ENCODE results near the gene BAIAP2.
A peak's percentile ranks its signal among the peaks of the same experiment; 100 is the strongest.

The BAIAP2 gene

DNA sequence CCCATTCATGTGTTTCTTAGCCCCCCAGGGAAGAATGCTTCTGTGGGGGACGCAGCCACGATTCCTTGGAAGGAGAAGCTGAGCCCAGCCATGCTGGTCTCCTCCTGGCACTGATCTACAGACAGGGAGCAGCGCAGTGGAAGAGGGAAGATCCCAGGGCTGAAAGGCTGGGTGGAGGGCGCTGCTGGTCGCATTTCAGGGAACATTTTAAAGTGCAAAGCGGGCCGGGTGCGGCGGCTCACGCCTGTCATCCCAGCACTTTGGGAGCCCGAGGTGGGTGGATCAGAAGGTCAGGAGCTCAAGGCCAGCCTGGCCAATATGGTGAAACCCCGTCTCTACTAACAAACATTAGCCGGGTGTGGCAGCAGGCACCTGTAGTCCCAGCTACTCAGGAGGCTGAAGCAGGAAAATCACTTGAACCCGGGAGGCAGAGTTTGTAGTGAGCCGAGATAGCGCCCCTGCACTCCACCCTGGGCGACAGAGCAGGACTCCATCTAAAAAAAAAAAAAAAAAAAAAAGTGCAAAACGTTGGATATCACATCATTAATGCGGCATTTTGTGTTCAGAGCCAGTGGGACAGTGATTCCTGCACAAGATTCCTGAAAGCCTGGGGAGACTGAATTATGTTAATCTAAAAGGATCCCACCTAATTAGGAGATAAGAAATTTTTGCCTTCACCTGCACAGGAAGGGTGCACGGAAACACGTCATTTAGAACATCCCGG is 43.9 kb upstream of the BAIAP2 start:
- H3K4me3 ChIP-seq (replicated peaks in 1 of 2; ENCODE audit: low read depth in 2 of 2, low read length in 2 of 2) = peak overlapping the region; percentile 45 to 73
- no peak for DNase-seq (ENCODE audit: low read depth in 2 of 2)
- TF ChIP-seq, protein P1, sequence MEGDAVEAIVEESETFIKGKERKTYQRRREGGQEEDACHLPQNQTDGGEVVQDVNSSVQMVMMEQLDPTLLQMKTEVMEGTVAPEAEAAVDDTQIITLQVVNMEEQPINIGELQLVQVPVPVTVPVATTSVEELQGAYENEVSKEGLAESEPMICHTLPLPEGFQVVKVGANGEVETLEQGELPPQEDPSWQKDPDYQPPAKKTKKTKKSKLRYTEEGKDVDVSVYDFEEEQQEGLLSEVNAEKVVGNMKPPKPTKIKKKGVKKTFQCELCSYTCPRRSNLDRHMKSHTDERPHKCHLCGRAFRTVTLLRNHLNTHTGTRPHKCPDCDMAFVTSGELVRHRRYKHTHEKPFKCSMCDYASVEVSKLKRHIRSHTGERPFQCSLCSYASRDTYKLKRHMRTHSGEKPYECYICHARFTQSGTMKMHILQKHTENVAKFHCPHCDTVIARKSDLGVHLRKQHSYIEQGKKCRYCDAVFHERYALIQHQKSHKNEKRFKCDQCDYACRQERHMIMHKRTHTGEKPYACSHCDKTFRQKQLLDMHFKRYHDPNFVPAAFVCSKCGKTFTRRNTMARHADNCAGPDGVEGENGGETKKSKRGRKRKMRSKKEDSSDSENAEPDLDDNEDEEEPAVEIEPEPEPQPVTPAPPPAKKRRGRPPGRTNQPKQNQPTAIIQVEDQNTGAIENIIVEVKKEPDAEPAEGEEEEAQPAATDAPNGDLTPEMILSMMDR (IDR thresholded peaks at IDR 0.05; ENCODE audit: low read depth, low read length) = no peak

DNA sequence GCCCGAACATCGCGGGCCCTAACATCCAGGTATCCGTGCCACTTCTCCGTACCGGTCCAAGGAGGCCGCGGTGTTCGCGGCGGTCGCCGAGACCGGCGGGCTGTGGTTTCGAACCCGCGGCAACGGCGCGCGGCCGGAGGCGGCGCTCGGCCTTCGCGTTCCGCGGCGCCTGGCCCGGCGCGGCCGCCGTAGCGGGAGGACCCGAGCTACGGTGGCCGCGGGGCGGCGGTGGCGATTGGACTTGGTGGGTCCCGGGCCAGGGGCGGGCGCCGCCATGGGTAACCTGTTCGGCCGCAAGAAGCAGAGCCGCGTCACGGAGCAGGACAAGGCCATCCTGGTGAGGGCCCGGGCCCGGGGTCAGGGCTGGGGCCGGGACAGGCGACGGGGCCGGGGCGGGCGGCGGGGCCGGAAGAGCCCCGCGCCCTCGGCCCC is 43.3 kb upstream of the BAIAP2 start, which contains the start of gene CHMP6:
TSS of gene CHMP6 (plus strand) at position 197 of the 432 bp plus-strand sequence. CDS start at position 275, 78 bp downstream.
- peak; percentile 71 to 85 for DNase-seq (ENCODE audit: low read depth in 2 of 2)
- TF ChIP-seq, protein P1 (IDR thresholded peaks at IDR 0.05; ENCODE audit: low read depth, low read length) = no peak
- H3K4me3 ChIP-seq (replicated peaks in 1 of 2; ENCODE audit: low read depth in 2 of 2, low read length in 2 of 2) = peak within 1 kb of the TSS; percentile 60 to 73

DNA sequence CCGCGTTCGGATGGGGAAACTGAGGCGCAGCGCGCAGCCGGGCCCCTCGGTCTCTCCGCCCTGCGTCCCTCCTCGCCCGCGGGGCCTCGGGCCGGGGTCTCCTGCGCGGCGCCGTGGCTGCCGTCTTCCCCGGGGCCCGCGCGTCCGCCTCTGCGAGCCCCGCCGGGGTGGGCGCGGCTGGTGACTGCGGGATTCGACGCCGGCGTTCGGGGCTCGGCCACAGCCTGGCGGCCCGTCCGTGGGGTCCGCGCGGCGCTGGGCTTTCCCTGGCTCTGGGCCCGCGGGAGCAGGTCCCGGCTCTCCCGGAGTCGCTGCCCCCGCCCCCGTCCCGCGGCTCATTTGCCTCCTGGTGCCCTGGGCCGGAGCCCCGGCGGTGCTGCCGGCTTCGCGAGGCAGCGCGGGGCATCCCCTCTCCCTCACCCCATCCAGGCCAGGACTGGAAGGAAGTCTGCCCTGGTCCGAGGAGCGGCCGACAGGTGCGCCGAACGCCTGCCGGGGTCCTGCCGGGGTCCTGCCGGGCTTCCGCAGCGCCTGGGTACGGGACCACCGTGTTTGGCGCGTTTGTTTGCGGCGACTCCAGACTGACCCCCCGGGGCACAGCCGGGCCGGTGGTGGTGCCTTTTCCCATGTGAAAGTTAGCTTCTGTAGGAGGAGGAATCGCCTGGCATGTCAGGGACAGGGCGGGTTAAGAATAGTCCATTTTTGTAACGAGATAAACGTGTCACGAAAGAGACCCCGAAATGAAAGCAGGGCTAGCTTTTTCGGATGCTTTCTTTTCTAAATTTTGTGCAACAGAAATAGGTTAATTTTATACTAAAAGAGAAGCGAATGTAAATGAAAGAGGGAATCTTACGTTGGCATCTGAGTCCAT is 42.6 kb upstream of the BAIAP2 start:
- TF ChIP-seq, protein P1 (IDR thresholded peaks at IDR 0.05; ENCODE audit: low read depth, low read length) = no peak
- no peak for DNase-seq (ENCODE audit: low read depth in 2 of 2)

DNA sequence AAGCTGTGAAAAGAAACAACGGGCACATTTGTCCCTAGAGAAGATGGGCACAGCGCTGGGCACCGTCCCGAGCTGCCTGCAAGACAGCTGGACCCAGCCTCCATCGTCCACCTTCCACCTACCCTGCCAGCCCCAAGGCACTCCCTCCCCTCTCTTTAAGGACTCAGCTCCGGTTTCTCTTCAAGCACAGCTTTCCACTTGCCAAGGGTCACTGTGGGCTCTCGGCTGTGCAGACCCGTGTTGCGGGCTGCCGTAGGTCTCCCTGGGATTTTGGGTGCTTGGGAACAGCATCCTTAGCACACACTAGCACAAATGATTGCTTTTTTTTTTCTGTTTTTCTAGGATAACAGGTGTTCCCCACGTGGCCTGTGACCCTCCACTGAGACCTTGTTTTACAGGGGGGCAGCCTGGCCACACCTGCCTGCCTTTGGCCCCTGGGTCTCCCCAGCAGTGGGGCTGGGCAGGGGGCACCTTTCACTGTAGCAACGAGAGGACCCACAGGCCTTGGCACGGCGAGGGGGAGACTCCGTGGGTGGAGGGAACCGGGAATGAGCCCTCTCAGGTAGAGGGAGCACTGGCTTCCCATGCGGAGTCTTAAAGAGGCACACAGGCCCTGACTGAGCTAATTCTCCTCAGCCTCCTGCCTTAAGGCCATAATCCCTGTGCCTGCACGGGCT is 41.9 kb upstream of the BAIAP2 start:
- H3K4me3 ChIP-seq (replicated peaks in 1 of 2; ENCODE audit: low read depth in 2 of 2, low read length in 2 of 2) = peak overlapping the region; percentile 60 to 73
- no peak for DNase-seq (ENCODE audit: low read depth in 2 of 2)
- TF ChIP-seq, protein P1 (IDR thresholded peaks at IDR 0.05; ENCODE audit: low read depth, low read length) = no peak

More for the DNA sequence above, 42.6 kb upstream of the BAIAP2 start:
- peak overlapping the region; percentile 60 to 73 for H3K4me3 ChIP-seq (replicated peaks in 1 of 2; ENCODE audit: low read depth in 2 of 2, low read length in 2 of 2)

DNA sequence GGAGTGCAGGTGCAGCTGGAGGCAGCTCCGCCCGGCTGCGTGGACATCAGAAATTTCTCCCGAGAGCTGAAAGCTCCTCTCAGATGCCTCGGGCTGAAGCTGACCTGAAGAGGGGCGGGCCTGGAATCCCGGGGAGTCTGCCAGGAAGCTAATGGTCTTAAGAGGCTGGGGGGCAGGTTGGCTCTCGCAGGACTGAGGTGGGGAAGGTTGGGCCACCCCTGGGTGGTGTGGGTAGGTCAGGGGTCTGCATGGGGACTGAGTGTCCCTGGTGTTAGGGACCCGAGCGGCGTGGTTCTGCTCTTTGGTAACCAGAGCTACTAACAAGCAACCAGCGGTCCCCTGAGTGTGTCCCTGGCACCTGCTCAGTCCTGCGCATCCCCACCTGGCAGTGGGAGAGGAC is 39.8 kb upstream of the BAIAP2 start:
- H3K4me3 ChIP-seq (replicated peaks in 1 of 2; ENCODE audit: low read depth in 2 of 2, low read length in 2 of 2) = no peak overlapping the region
- DNase-seq (ENCODE audit: low read depth in 2 of 2) = no peak
- TF ChIP-seq, protein P1 (IDR thresholded peaks at IDR 0.05; ENCODE audit: low read depth, low read length) = no peak
